ENCODE data around the gene RHEB.

The RHEB gene

DNA sequence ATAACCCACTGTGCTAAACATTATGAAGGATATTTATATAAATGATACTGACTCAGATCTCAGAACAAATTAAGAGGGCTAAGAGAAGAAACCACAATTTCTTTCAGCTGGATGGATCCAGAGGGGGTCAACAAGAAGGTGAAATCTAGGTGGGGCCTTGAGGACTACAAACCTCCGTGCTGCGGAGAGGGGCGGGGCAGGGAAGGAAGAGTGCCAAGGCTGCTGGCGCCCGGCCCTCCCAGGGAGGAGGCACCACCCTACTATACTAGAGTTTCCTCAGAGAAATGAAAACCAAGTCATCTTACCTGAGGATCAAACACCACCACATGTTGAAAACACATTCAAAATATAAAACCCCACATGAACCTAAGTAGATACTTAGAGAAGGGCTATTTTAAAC is 50.4 kb downstream of the RHEB start:
- no peak for DNase-seq

- peak in 1 of 2 donors; percentile 12 for DNase-seq
Measured at GRCh38 chr7:151468217-151469018, 51.3 kb downstream of the RHEB start.

DNA sequence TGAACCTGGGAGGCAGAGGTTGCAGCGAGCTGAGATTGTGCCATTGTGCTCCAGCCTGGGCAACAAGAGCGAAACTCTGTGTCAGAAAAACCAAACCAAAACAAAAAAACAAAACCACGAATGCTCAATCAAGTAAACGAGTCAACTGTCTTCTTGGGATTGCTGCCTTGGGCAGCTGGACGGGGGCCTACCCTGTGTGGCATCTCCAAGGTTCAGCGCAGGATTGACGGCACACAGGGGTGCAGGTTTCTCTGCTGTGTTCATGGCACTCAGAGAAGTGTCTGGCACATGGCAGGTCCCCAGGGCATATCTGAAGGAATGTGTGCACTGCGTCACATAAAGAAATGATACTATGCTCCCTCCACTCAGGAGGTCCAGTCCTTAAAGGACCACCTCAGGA is 54.5 kb downstream of the RHEB start:
- DNase-seq: no peak

- DNase-seq: no peak
Measured at GRCh38 chr7:151462306-151462779, 57.4 kb downstream of the RHEB start.

DNA sequence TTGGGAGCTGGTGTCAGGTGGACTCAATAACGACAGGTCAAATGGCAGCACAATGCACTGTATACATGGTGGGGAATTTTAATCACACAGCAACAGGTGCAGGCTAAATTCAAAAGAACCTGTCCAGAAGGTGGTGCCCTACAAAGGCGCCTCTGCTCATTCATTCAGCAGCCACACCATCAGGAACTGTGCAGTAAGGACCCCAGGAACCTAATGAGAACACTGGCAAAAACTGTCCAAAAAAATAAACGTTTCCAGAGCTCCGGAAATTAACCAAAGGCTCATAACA is 57.8 kb downstream of the RHEB start:
- DNase-seq: no peak

GRCh38 chr7:151461096-151461941 is 58.4 kb downstream of the RHEB start:
- no peak for DNase-seq

- DNase-seq: no peak
Measured at GRCh38 chr7:151460474-151460855, 59.2 kb downstream of the RHEB start.

DNA sequence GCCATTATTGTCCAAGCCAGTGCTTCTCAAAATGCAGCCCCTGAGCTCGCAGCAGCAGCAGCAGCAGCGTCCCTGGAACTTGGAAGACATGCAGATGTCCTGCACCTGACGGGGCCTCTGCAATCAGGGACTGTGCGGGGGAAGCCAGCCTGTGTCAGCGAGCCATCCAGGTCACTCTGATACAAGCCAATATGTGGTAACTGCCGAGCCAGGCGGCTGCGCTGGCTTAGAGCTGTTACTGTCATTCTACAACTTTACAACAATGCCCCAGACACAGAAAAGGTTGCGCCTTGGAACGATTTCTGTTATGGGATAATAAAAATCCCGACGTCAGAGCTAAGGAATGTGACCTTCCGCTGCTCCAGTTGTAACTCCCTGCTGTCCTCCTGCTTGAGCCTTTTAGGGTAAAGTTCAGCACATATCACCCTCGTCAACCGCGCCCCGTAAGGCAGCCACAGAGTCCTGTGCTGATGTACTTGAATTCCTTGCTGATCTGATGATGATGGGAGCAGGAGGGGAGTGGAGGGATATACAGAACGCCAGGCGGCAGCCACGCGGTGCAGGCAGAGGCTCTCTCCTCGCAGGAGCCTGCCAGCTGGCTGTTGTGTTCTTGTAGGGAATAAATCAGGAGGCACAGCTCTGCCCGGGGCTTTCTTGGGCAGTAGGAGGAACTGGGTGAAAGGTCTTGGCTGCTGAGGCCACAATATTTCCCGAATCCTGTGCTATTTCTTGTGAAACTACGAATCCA is 59.8 kb downstream of the RHEB start:
- DNase-seq: no peak

GRCh38 chr7:151457534-151457933 is 62.2 kb downstream of the RHEB start:
- no peak for DNase-seq

DNA sequence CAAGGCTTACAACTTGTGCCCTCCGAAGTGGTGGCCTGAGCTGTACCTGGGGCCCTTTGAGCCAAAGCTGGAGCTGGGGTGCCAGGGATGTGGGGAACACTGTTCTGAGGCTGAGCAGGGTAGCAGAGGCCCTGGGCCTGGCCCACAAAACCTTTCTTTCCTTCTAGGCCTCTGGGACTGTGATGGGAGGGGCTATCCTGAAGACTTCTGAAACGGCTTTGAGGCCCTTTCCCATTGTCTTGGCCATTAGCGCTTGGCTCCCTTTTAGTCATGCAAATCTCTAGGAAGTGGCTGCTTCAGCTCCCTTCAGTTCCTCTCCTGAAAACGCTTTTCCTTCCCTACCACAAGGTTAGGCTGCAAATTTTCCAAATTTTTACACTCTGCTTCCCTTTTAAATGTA is 62.9 kb downstream of the RHEB start:
- DNase-seq: no peak

DNA sequence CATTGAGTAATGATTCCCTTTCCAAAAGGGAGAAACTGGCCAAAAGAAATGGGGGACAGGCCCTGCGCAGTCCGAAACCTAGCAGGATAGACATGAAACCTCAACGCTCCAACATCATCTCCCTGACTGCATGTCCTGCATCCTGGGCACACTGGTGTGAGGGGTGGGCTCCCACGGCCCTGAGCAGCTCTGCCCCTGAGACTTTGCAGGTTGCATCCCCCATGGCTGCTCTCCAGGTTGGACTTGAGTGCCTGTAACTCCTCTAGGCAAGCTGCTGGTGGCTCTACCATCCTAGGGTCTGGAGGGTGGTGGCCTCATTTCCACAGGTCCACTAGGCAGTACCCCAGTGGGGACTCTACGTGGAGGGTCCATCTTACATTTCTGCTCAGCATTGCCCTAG is 63.4 kb downstream of the RHEB start:
- no peak for DNase-seq

DNA sequence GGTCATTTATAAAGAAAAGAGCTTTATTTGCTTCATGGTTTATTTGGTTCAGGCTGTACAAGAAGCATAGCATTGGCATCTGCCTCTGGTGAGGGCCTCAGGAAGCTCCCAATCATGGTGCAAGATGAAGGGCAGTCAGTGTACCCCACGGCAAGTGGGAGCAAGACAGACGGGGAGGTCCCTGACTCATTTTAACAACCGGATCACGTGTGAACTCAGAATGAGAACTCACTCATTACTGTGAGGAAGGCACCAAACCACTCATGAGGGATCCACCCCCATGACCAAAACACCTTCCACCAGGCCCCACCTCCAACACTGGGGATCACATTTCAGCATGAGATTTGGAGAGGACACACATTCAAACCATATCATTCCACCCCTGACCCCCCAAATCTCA is 64.0 kb downstream of the RHEB start:
- DNase-seq: no peak

GRCh38 chr7:151454932-151455530 is 64.7 kb downstream of the RHEB start:
- DNase-seq: no peak

- DNase-seq: no peak
Measured at GRCh38 chr7:151454305-151454704, 65.4 kb downstream of the RHEB start.

DNA sequence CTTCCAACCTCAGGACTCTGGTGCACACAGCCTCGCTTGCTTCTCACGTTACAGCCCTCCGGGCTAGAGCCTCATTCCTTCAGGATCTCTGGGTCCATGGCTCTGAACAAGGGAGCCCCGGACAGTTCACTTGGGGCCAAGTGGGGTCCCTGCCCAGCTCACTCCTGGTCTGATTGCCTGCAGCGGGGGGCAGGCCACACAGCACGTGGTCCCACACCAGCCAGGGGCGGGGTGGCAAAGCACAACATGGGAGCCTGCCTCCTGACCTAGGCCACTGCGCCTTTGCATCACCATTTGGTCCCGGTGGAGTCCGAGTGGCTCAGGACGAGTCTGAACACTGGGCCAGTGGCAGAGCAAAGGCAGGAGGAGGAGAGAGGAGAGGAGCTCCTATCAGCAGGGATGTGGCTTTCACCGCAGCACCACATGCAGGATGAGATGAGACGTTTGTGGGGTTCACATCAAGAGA is 66.3 kb downstream of the RHEB start:
- no peak for DNase-seq

DNA sequence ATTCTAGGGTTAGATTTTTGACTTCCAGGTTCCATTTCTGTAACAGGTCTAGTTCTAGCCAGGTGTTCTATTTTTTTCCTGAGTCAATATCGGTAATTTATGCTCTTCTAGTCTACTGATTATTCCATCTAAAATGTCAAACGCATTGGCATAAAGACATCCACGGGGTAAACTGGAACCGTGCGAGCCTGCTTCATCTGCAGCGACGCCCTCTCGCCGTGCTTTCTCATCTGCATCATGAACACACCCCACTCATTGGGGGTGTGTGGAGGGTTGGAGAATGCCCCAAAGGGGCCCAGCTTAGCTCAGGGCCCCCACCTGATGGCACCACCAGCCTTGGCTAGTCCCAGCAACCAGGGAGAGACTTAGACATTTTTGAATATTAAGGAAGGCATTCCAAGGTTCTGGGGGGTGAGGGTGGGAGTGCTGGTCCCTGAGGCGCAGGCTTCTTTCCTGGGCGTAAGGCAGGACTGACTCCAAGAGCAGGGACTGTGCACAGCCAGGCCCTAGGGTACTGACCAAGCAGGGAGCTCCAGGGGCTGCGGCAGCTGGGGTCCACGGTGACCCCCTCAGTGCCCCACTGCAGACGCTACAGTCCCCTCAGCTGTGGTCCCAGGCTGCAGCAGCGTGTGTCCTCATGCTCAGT is 66.9 kb downstream of the RHEB start:
- DNase-seq: no peak

GRCh38 chr7:151451626-151452571 is 67.8 kb downstream of the RHEB start:
- no peak for DNase-seq

GRCh38 chr7:151451156-151451555 is 68.5 kb downstream of the RHEB start:
- no peak for DNase-seq

DNA sequence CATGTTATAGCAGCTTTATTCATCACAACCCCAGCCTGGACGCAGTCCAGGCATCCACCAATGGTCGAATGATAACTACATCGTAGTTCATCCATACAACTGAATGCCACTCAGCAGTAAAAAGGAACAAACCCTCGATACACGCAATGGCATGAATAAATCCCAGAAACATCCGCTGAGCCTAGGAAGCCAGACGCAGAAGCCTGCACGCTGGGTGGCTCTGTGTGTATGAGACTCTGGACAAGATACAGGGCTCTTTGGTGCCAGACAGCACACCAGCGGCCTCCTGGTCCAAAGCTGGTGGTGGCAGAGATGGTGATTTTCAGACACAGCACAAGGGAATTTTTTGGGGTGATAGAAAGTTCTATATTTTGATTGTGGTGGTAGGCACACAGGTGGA is 69.7 kb downstream of the RHEB start:
- no peak for DNase-seq

DNA sequence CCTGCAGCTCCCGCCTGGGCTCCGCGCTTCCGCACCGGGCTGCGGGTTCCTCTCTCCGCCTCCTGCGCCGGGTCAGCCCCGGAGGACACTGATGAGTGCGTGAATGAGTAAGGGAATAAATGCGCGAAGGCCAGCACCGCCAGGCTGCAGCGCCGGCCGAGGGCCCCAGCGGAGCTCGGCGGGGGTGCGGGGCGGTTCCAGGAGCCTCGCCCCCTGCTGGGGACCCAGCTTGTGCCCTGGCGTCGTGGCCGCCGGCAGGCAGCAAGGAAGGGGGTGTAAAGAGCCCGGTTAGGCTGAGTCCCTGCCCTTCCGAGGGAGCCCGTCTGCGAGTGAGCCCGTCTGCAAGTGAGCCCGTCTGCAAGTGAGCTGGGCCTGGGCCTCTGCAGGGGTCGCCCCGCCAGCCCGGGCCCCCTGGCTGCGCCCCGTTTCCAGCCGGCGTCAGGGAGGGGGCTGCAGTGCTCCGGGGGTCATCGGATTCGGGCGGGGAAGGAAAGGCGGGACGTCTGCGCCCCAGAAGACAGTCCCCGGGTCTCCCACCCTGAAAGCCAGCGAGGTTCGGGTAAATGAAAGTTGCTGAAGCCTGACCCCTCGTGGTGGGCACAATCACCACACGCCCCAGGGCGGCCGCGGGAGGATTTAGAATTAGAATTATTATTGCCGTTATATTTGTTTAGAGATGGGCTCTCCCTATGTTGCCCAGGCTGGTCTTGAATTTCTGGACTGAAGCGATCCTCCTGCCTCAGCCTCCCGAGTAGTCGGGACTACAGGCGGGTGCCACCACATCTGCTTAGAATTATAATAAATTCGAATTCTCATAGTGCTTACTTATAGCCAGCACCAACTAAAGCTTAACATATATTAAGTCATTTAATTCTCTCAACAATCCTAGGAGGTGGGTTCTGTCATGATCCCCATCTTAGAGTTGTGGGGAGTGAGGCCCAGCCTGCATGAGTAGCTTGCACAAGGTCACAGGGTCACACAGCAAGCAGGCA is 71.1 kb downstream of the RHEB start:
- DNase-seq: peak; percentile 71 to 79

Measured in CD4-positive, alpha-beta T cell treated with Interleukin-1 beta for 1 hour (primary cell).